Lower leg skin (tissue), 3 donors: ENCODE results near the gene MAEA.

ENCODE experiments used
- CTCF ChIP-seq, 3 donors: fragments of 450-650 bp; IDR thresholded peaks; one replicate each; pipeline ENCODE4 v1.5.1; 2016; ENCODE audit warnings: antibody characterized with exemption in 3 of 3, mild to moderate bottlenecking in 3 of 3, moderate library complexity in 2 of 3
- POLR2A ChIP-seq, 2 donors: fragments of 450-650 bp; IDR thresholded peaks; one replicate each; pipeline ENCODE4 v1.6.1; 2016 to 2017; ENCODE audit warnings: antibody characterized with exemption in 2 of 2, mild to moderate bottlenecking in 1 of 2, moderate library complexity in 1 of 2

- TF ChIP-seq CTCF (IDR thresholded peaks at IDR 0.05), result no peak
- TF ChIP-seq POLR2A (IDR thresholded peaks at IDR 0.05), result no peak
Observed at GRCh38 chr4:1239950-1240307, 49.8 kb upstream of the MAEA start.
